Liver (tissue), 9 donors: Measurements from ENCODE around the gene CEP68. TPM values are rescaled to one million over a fixed set of nuclear protein-coding genes. Genes with fewer than 3 reads are reported as not detected.
A peak's percentile ranks its signal among the peaks of the same experiment; 100 is the strongest.

ENCODE experiments used
- DNase-seq: peaks from one replicate; pipeline ENCODE4 v3.0.0-alpha.2; 2017; ENCODE audit warnings: low spot score
- H3K27ac ChIP-seq, 2 donors: one replicate each; pipeline ENCODE4 v1.7.0; 2013; ENCODE audit warnings: inconsistent platforms in 2 of 2, low read length in 2 of 2, control low read depth in 1 of 2, low read depth in 1 of 2, mild to moderate bottlenecking in 1 of 2
- H3K27me3 ChIP-seq, 4 donors: one replicate each; pipeline versions ENCODE4 v1.6.1 to v1.7.0; 2013; ENCODE audit warnings: low read length in 3 of 4, inconsistent platforms in 1 of 4, mild to moderate bottlenecking in 1 of 4, moderate library complexity in 1 of 4; ENCODE audit not compliant: control insufficient read depth in 4 of 4, insufficient read depth in 4 of 4
- H3K36me3 ChIP-seq, 4 donors: one replicate each; pipeline versions ENCODE4 v1.6.1 to v1.7.0; 2013; ENCODE audit warnings: low read length in 3 of 4, mild to moderate bottlenecking in 3 of 4, low read depth in 1 of 4, moderate library complexity in 1 of 4; ENCODE audit not compliant: control insufficient read depth in 4 of 4, insufficient read depth in 3 of 4
- H3K4me1 ChIP-seq, 4 donors: one replicate each; pipeline versions ENCODE4 v1.6.1 to v1.7.0; 2013; ENCODE audit warnings: low read length in 3 of 4, mild to moderate bottlenecking in 3 of 4, moderate library complexity in 1 of 4; ENCODE audit not compliant: control insufficient read depth in 4 of 4, insufficient read depth in 4 of 4
- H3K4me3 ChIP-seq, 3 donors: one replicate each; pipeline versions ENCODE4 v1.6.1 to v1.7.0; 2013; ENCODE audit warnings: low read length in 3 of 3, control low read depth in 1 of 3, low read depth in 1 of 3, mild to moderate bottlenecking in 1 of 3
- H3K9ac ChIP-seq, 2 donors: one replicate each; pipeline ENCODE4 v1.7.0; 2013; ENCODE audit warnings: low read length in 2 of 2, mild to moderate bottlenecking in 2 of 2, moderate library complexity in 2 of 2, control low read depth in 1 of 2, low read depth in 1 of 2
- H3K9me3 ChIP-seq, 4 donors: one replicate each; pipeline versions ENCODE4 v1.6.1 to v1.7.0; 2013; ENCODE audit warnings: low read length in 3 of 4; ENCODE audit not compliant: control insufficient read depth in 4 of 4
- ATF3 ChIP-seq: IDR thresholded peaks from 2 replicates; pipeline ENCODE4 v1.6.1; 2016; ENCODE audit warnings: antibody characterized with exemption
- CTCF ChIP-seq: fragments of 150-350 bp; IDR thresholded peaks from 2 replicates; pipeline ENCODE4 v1.5.1; 2017; ENCODE audit warnings: improper control_type of control experiment, low read depth, low read length; ENCODE audit not compliant: missing input control
- EGR1 ChIP-seq, 2 donors: IDR thresholded peaks; 2 replicates each; pipeline ENCODE4 v1.6.1; 2016 to 2018; ENCODE audit warnings: antibody characterized with exemption in 2 of 2, low read depth in 2 of 2
- FOXA1 ChIP-seq: IDR thresholded peaks from 2 replicates; pipeline ENCODE4 v1.6.1; 2016; ENCODE audit warnings: antibody characterized with exemption
- FOXA2 ChIP-seq: IDR thresholded peaks from 2 replicates; pipeline ENCODE4 v1.6.1; 2016; ENCODE audit warnings: antibody characterized with exemption
- GABPA ChIP-seq, 2 donors: IDR thresholded peaks in 1 of 2; conservative IDR thresholded peaks in 1 of 2; 2 replicates each; pipeline ENCODE4 v1.6.1; 2016; ENCODE audit warnings: antibody characterized with exemption in 2 of 2, mild to moderate bottlenecking in 1 of 2, moderate library complexity in 1 of 2
- HNF4A ChIP-seq, 2 donors: conservative IDR thresholded peaks; 2 replicates each; pipeline ENCODE4 v1.6.1; 2016; ENCODE audit warnings: antibody characterized with exemption in 2 of 2, mild to moderate bottlenecking in 2 of 2
- HNF4G ChIP-seq: IDR thresholded peaks from 2 replicates; pipeline ENCODE4 v1.6.1; 2016; ENCODE audit warnings: antibody characterized with exemption
- JUND ChIP-seq, 2 donors: IDR thresholded peaks; 2 replicates each; pipeline ENCODE4 v1.6.1; 2016; ENCODE audit warnings: antibody characterized with exemption in 2 of 2
- MAX ChIP-seq: IDR thresholded peaks from 2 replicates; pipeline ENCODE4 v1.6.1; 2016; ENCODE audit warnings: antibody characterized with exemption
- NR2F2 ChIP-seq: IDR thresholded peaks from 2 replicates; pipeline ENCODE4 v1.6.1; 2016; ENCODE audit warnings: antibody characterized with exemption
- RAD21 ChIP-seq, 2 donors: IDR thresholded peaks; 2 replicates each; pipeline ENCODE4 v1.6.1; 2016; ENCODE audit warnings: antibody characterized with exemption in 2 of 2, mild to moderate bottlenecking in 2 of 2
- RXRA ChIP-seq, 2 donors: IDR thresholded peaks; 2 replicates each; pipeline ENCODE4 v1.6.1; 2017 to 2018; ENCODE audit warnings: antibody characterized with exemption in 2 of 2, mild to moderate bottlenecking in 1 of 2
- TAF1 ChIP-seq: conservative IDR thresholded peaks from 2 replicates; pipeline ENCODE4 v1.6.1; 2016; ENCODE audit warnings: antibody characterized with exemption, mild to moderate bottlenecking
- YY1 ChIP-seq: IDR thresholded peaks from 2 replicates; pipeline ENCODE4 v1.6.1; 2016; ENCODE audit warnings: antibody characterized with exemption, mild to moderate bottlenecking
- ZBTB33 ChIP-seq: IDR thresholded peaks from 2 replicates; pipeline ENCODE4 v1.6.1; 2016; ENCODE audit warnings: antibody characterized with exemption
- WGBS: extraction: QIAGEN DNeasy Blood & Tissue Kit; methylation state at CpG from one replicate; pipeline ENCODE4 v1.1.7; 2013; 5-methylcytosine and 5-hydroxymethylcytosine counted together
- polyA plus RNA-seq, 2 donors: library from polyadenylated mRNA; stranded (reverse) in 1 of 2; unstranded in 1 of 2; fragments of 200-250 nt in 1 of 2; fragments of >200 nt in 1 of 2; fragmentation: Nextera tagmentation in 1 of 2; extraction: Ambion mirVana in 1 of 2; gene quantifications; one replicate each; pipeline versions ENCODE4 v1.2.1 to v1.2.3, GENCODE V29; 2013 to 2015
- total RNA-seq, 2 donors: library from RNA; depleted of rRNA; stranded (reverse); fragments of >200 nt; gene quantifications; one replicate each; pipeline ENCODE4 v1.2.3, GENCODE V29; 2014
- TF ChIP-seq, protein P1 (sequence below): IDR thresholded peaks from 2 replicates; pipeline ENCODE4 v1.6.1; 2016; ENCODE audit warnings: antibody characterized with exemption, mild to moderate bottlenecking
- donor health status: healthy.
- donor health status: healthy.
- donor health status: healthy.
- donor health status: healthy.
- donor health status: healthy.

Gene CEP68
- total and polyA plus RNA-seq, 4 donors: 2.1 to 5.8 (median 4.1) TPM

- H3K9me3 ChIP-seq: no peaks in the 10 kb centered on the region
- peak overlapping the region; percentile 7 to 46 for H3K9ac ChIP-seq
- WGBS: 15% methylated on average over 5 of the region's 5 CpGs
- peaks cover 2 to 16% (median 10%) of the 10 kb centered on the region in 4 donors for H3K4me1 ChIP-seq
- TF ChIP-seq GABPA (IDR thresholded peaks at IDR 0.05 in 1 of 2, conservative IDR thresholded peaks at IDR 0.05 in 1 of 2) (no peak), JUND (IDR thresholded peaks at IDR 0.05) (no peak)
- TF ChIP-seq, protein P1, sequence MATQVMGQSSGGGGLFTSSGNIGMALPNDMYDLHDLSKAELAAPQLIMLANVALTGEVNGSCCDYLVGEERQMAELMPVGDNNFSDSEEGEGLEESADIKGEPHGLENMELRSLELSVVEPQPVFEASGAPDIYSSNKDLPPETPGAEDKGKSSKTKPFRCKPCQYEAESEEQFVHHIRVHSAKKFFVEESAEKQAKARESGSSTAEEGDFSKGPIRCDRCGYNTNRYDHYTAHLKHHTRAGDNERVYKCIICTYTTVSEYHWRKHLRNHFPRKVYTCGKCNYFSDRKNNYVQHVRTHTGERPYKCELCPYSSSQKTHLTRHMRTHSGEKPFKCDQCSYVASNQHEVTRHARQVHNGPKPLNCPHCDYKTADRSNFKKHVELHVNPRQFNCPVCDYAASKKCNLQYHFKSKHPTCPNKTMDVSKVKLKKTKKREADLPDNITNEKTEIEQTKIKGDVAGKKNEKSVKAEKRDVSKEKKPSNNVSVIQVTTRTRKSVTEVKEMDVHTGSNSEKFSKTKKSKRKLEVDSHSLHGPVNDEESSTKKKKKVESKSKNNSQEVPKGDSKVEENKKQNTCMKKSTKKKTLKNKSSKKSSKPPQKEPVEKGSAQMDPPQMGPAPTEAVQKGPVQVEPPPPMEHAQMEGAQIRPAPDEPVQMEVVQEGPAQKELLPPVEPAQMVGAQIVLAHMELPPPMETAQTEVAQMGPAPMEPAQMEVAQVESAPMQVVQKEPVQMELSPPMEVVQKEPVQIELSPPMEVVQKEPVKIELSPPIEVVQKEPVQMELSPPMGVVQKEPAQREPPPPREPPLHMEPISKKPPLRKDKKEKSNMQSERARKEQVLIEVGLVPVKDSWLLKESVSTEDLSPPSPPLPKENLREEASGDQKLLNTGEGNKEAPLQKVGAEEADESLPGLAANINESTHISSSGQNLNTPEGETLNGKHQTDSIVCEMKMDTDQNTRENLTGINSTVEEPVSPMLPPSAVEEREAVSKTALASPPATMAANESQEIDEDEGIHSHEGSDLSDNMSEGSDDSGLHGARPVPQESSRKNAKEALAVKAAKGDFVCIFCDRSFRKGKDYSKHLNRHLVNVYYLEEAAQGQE: no peak
- peak overlapping the region; percentile 49 to 78 for H3K27ac ChIP-seq
- H3K4me3 ChIP-seq: peak overlapping the region; percentile 52 to 92 (median 76)
- no peak for DNase-seq
- no peaks in the 10 kb centered on the region for H3K36me3 ChIP-seq
- no peaks in the 10 kb centered on the region for H3K27me3 ChIP-seq
These were observed 799 bp downstream of the CEP68 start for GRCh38 chr2:65057054-65057375.

- WGBS: 61% methylated on average over 6 of the region's 6 CpGs
- peak overlapping the region in 1 of 2 donors; percentile 78 for H3K27ac ChIP-seq
- TF ChIP-seq FOXA1: no peak
- no peak for TF ChIP-seq TAF1
- TF ChIP-seq YY1: no peak
- no peak for TF ChIP-seq ATF3
- no peak for TF ChIP-seq CTCF
- no peak for TF ChIP-seq MAX
- TF ChIP-seq NR2F2: no peak
- TF ChIP-seq RAD21 (IDR thresholded peaks at IDR 0.05): no peak
- no peaks in the 10 kb centered on the region for H3K36me3 ChIP-seq
- no peaks in the 10 kb centered on the region for H3K27me3 ChIP-seq
- H3K4me1 ChIP-seq: peaks cover 2 to 16% (median 10%) of the 10 kb centered on the region in 4 donors
- H3K4me3 ChIP-seq: peak overlapping the region in 1 of 3 donors; percentile 92
- no peak overlapping the region for H3K9ac ChIP-seq
- DNase-seq: no peak
- H3K9me3 ChIP-seq: no peaks in the 10 kb centered on the region
These were observed 1.3 kb downstream of the CEP68 start for GRCh38 chr2:65057391-65058052.

- 89% methylated on average over 1 of the region's 1 CpG for WGBS
- H3K4me3 ChIP-seq: no peak overlapping the region
- H3K9me3 ChIP-seq: no peaks in the 10 kb centered on the region
- no peaks in the 10 kb centered on the region for H3K36me3 ChIP-seq
- no peaks in the 10 kb centered on the region for H3K27me3 ChIP-seq
- no peak overlapping the region for H3K9ac ChIP-seq
- no peak for DNase-seq
- no peak overlapping the region for H3K27ac ChIP-seq
- peaks cover 2 to 16% (median 10%) of the 10 kb centered on the region in 4 donors for H3K4me1 ChIP-seq
- TF ChIP-seq HNF4A (conservative IDR thresholded peaks at IDR 0.05) (no peak), GABPA (IDR thresholded peaks at IDR 0.05 in 1 of 2, conservative IDR thresholded peaks at IDR 0.05 in 1 of 2) (no peak), HNF4G (no peak), EGR1 (IDR thresholded peaks at IDR 0.05; ENCODE audit: low read depth in 2 of 2) (no peak), ZBTB33 (no peak), FOXA2 (no peak), NR2F2 (no peak), YY1 (no peak), RAD21 (IDR thresholded peaks at IDR 0.05) (no peak), ATF3 (no peak), RXRA (IDR thresholded peaks at IDR 0.05) (no peak), TAF1 (no peak), JUND (IDR thresholded peaks at IDR 0.05) (no peak)
These were observed 2.9 kb downstream of the CEP68 start for GRCh38 chr2:65059071-65059470.
